Measurements from ENCODE around the gene CEP72.

- TF ChIP-seq POLR2A (IDR thresholded peaks at IDR 0.05) (no peak), POLR2AphosphoS5 (IDR thresholded peaks at IDR 0.05; ENCODE audit: insufficient read depth in 1 of 2, low read depth in 1 of 2) (no peak)
- TF ChIP-seq, protein P1, sequence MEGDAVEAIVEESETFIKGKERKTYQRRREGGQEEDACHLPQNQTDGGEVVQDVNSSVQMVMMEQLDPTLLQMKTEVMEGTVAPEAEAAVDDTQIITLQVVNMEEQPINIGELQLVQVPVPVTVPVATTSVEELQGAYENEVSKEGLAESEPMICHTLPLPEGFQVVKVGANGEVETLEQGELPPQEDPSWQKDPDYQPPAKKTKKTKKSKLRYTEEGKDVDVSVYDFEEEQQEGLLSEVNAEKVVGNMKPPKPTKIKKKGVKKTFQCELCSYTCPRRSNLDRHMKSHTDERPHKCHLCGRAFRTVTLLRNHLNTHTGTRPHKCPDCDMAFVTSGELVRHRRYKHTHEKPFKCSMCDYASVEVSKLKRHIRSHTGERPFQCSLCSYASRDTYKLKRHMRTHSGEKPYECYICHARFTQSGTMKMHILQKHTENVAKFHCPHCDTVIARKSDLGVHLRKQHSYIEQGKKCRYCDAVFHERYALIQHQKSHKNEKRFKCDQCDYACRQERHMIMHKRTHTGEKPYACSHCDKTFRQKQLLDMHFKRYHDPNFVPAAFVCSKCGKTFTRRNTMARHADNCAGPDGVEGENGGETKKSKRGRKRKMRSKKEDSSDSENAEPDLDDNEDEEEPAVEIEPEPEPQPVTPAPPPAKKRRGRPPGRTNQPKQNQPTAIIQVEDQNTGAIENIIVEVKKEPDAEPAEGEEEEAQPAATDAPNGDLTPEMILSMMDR (IDR thresholded peaks at IDR 0.05): no peak
Measured at GRCh38 chr5:662751-663435, 50.8 kb downstream of the CEP72 start.
